Superior temporal gyrus (tissue), 1 donor: Measurements from ENCODE around the gene UPK1A.
"Not testable (repeated sequence)": the region's sequence is repeated elsewhere in the genome, so short reads cannot be mapped to it uniquely, and the experiment has no call there.

Experiments used
- DNase-seq: peaks from one replicate; pipeline ENCODE4 v3.0.0-alpha.2; 2016; ENCODE audit errors: extremely low spot score

UPK1A gene

GRCh38 chr19:35716801-35717664 lies 50.7 kb downstream of the UPK1A start:
- DNase-seq = peak; percentile 93

- DNase-seq = no peak
Measured at GRCh38 chr19:35717665-35718344, 51.5 kb downstream of the UPK1A start, which contains the start of gene KMT2B. TSS of gene KMT2B (plus strand) at chr19:35718003. CDS start at chr19:35718019, 16 bp downstream.

- no peak for DNase-seq
Measured at GRCh38 chr19:35718345-35719041, 52.2 kb downstream of the UPK1A start.

GRCh38 chr19:35719402-35720162 lies 53.3 kb downstream of the UPK1A start:
- DNase-seq = no peak

- no peak for DNase-seq
Measured at GRCh38 chr19:35720163-35720524, 53.8 kb downstream of the UPK1A start.

- no peak for DNase-seq
Measured at GRCh38 chr19:35720648-35721047, 54.3 kb downstream of the UPK1A start.

- no peak for DNase-seq
Measured at GRCh38 chr19:35721374-35721773, 55.1 kb downstream of the UPK1A start.

- DNase-seq = no peak
Measured at GRCh38 chr19:35722461-35722860, 56.1 kb downstream of the UPK1A start.

- DNase-seq = no peak
Measured at GRCh38 chr19:35722897-35723296, 56.6 kb downstream of the UPK1A start.

GRCh38 chr19:35723671-35724070 lies 57.4 kb downstream of the UPK1A start:
- DNase-seq = no peak

- DNase-seq = not testable (repeated sequence)
Measured at GRCh38 chr19:35724132-35724531, 57.8 kb downstream of the UPK1A start.

GRCh38 chr19:35724560-35724959 lies 58.2 kb downstream of the UPK1A start:
- no peak for DNase-seq

GRCh38 chr19:35725216-35725861 lies 59.0 kb downstream of the UPK1A start:
- no peak for DNase-seq

- no peak for DNase-seq
Measured at GRCh38 chr19:35727053-35727955, 61.0 kb downstream of the UPK1A start.
